Measurements from ENCODE around the gene TMEM38A.
"Not testable (repeated sequence)": the region's sequence is repeated elsewhere in the genome, so short reads cannot be mapped to it uniquely, and the experiment has no call there.

The TMEM38A gene

GRCh38 chr19:16679811-16680210 lies 18.9 kb downstream of the TMEM38A start:
- no peak for DNase-seq

- no peak for DNase-seq
These were observed 21.6 kb downstream of the TMEM38A start for GRCh38 chr19:16682539-16682938.

DNA sequence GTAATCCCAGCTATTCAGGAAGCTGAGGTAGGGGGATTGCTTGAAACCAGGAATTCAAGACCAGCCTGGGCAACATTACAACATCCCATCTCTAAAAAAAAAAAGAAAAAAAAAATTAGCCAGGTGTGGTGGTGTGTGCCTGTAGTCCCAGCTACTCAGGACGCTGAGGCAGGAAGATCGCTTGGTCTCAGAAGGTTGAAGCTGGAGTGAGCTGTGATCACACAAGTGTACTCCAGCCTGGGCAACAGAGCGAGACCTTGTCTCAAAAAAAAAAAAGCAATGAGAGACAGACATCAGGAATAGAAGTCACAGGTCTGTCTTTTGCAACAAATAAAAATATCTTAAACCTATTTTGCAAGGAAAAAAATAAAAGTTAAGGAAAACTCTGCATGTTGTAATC lies 23.3 kb downstream of the TMEM38A start:
- DNase-seq: no peak

DNA sequence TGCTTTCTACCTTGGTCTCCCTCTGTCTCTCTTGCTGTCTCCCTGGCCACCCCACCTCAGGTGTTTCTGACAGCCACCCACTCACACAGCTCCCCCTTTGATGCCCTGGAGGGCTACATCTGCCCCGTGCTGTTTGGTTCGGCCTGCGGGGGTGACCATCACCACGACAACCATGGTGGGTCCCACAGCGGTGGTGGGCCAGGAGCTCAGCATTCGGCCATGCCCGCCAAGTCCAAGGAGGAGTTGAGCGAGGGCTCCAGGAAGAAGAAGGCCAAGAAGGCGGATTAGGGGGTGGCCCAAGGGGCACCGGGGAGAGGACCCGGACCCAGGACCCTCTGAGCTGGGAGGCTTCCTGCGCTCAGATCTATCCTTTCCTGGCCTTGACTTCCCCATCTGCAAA lies 27.1 kb downstream of the TMEM38A start:
- no peak for DNase-seq

GRCh38 chr19:16698914-16699313 lies 38.0 kb downstream of the TMEM38A start:
- peak; percentile 98 for DNase-seq

DNA sequence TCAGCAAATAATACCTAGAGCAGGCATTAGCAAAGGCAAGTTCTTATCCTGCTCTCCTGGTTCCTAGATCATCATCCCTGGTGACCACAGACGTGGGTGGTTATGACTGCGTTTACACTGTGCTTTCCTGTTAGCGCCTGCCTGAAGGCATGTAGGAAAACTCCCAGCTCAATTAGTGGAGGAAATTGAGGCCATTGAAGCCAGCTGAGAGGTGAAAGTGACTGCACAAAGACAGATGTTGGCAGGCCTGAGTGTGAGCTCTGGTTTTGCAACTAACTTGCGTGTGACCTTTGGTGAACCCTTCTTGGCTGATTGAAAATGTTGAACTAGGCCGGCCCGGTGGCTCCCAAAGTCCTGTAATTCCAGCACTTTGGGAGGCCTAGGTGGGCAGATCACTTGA lies 41.2 kb downstream of the TMEM38A start:
- DNase-seq: no peak

DNA sequence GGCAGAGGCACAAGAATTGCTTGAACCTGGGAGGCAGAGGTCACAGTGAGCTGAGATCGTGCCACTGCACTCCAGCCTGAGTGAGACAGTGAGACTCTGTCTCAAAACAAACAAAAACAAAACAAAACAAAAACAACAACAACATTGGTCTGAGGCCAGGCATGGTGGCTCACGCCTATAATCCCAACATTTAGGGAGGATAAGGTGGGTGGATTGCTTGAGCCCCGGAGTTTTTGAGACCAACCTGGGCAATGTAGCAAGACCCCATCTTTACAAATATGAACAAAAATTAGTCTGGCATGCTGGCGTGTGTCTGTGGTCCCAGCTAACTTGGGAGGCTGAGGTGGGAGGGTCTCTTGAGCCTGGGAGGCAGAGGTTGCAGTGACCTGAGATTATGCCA lies 42.7 kb downstream of the TMEM38A start:
- DNase-seq: no peak

GRCh38 chr19:16710870-16711269 lies 49.9 kb downstream of the TMEM38A start:
- not testable (repeated sequence) for DNase-seq

DNA sequence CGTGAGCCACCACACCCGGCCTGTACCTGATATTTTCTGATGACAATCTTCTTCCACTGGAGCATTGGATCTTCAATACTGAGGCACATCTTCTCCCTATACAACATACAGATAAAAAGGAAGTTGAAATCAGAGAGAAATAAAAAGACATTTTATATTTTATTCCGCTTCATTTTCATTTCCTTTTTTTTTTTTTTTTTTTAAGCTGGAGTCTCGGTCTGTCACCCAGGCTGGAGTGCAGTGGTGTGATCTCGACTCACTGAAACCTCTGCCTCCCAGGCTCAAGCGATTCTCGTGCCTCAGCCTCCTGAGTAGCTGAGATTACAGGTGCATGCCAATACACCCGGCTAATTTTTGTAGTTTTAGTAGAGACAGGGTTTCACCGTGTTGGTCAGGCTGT lies 51.4 kb downstream of the TMEM38A start:
- DNase-seq: not testable (repeated sequence)

- DNase-seq: peak; percentile 81
These were observed 53.9 kb downstream of the TMEM38A start for GRCh38 chr19:16714702-16715287.

GRCh38 chr19:16715611-16716010 lies 54.7 kb downstream of the TMEM38A start:
- DNase-seq: no peak

DNA sequence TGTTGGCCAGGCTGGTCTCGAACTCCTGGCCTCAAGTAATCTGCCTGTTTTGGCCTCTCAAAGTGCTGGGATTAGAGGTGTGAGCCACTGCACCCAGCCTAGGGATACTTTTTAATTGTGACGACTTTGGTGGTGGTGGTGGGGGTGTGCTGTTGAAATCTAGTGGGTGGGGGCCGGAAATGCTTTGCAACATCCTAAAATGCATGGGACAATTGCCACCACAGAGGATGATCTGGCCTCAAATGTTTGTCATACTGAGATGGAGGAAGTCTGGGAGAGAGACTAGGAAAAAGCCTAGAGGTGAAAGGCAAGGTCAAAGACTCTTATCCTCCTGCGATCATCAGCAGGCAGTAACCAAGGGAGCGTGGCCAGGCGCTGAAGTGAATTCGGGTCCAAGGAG lies 60.1 kb downstream of the TMEM38A start:
- no peak for DNase-seq

DNA sequence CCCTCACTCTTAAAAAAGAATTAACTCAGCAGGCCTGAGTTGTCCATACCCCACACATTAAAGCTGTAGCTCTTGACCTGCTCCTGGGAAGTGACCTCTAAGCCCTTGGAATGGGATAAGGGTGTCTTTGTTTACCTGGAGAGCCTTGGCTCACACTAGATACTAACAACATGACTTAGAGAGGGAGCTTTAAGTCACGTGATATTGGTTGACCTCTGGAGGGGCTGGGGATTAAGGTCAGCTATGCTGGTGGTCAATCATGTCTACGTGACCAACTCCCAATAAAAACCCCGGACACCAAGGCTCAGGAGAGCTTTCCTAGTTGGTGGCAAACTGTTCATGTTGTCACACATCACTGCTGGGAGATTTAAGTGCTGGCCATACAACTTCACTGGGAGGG lies 61.7 kb downstream of the TMEM38A start:
- DNase-seq: no peak

DNA sequence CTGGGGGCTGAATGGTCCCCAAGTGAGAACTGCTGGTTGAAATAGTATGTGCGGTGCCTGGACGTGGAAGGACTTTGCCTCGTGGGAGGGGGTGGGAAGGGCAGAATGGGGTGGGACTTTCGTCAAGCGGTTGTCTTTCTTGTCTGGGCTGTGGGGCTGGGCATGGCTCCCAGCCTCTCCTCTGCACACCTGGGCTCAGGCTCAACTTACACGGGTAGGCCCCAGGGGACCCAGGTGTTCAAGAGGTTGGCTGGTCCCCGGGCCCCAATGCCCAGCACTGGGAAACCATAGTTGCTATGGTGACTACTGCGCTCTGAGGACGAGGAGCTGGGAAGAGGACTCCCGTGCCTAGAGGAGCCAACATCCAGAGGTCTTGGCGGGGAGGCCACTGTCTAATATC lies 66.0 kb downstream of the TMEM38A start:
- no peak for DNase-seq

- not testable (repeated sequence) for DNase-seq
These were observed 74.8 kb downstream of the TMEM38A start for GRCh38 chr19:16735650-16736266.

DNA sequence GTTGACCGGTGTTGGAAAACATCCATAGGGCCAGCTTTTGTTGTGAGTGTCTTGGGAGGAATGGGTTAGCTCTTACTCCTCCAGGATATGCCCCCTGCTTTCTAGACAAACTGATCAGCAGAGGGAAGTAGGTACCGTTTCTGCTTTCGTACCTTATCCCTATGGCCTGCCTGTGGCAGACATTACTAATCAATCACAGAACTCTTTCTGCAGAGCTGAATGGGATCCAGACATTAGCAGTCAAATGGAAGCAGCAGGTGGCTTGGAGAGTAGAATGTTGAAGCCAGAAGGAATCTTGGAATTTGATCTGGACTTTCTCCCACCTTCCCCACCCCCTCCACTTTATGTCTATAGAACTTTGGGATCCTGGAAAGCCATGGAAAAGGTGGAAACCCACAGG lies 75.8 kb downstream of the TMEM38A start:
- peak; percentile 55 for DNase-seq

GRCh38 chr19:16737911-16738310 lies 77.0 kb downstream of the TMEM38A start:
- DNase-seq: peak; percentile 72

DNA sequence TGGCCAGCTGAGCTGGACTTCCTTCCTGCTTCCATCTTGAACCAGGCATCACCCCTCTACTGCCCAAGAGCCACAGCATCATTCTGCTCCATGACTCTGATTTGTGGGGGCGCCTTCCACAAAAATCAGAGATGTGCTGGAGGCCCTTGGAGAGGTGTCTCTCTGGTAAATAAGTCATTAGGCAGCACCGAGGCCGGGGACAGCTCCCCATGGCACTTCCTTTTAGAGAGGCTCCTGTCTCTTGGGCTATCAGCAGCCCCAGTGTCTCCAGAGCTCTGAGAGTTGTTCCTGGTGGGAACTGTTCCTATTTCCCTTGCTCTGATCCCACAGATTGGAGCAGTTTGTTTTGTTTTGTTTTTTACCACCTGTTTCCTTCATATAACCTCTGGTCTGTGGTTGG lies 78.6 kb downstream of the TMEM38A start:
- DNase-seq: no peak
